HG02588 (cell line): ENCODE measurements around the gene OXNAD1.

Source experiments
- ATAC-seq: cut with Tn5 transposase; IDR thresholded peaks from one replicate; pipeline ENCODE4 v1.9.1; 2021; ENCODE audit warnings: mild to moderate bottlenecking, moderate library complexity; ENCODE audit not compliant: unreplicated experiment

OXNAD1 gene

DNA sequence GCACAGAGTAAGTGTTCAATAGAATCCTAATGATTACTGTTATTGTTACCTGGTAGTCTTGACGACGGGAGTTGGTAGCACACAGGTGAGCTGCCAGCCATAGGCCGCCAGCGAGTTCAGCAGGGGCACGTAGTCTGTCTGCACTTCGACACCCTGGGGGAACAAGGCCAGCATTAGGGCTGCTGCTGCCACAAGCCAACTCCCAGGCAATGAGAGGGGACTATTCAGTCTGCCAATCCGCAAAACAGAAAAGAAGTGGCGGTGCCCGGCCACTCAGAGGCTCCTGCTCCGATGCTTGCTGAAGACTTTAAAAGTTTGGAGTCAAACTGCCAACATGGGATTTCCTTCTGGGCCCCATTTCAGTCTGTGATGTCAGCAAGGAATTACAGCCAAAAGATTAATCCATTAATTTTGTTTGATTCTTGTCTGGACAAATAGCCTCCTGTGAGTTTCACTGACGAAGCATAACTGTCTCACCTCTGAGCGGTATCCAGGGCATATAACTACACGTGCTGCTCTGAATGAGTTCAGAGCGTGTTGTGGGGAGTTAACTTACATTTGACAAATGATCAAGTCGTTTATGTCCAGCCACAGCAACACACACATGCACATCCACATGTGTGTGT lies 61.8 kb downstream of the OXNAD1 start:
- no peak for ATAC-seq

GRCh38 chr3:16328124-16328523 lies 63.1 kb downstream of the OXNAD1 start:
- ATAC-seq, result no peak

GRCh38 chr3:16329036-16329825 lies 64.2 kb downstream of the OXNAD1 start:
- no peak for ATAC-seq

- no peak for ATAC-seq
These were observed 64.8 kb downstream of the OXNAD1 start for GRCh38 chr3:16329826-16330129.

- ATAC-seq, result no peak
These were observed 65.3 kb downstream of the OXNAD1 start for GRCh38 chr3:16330351-16330750.

DNA sequence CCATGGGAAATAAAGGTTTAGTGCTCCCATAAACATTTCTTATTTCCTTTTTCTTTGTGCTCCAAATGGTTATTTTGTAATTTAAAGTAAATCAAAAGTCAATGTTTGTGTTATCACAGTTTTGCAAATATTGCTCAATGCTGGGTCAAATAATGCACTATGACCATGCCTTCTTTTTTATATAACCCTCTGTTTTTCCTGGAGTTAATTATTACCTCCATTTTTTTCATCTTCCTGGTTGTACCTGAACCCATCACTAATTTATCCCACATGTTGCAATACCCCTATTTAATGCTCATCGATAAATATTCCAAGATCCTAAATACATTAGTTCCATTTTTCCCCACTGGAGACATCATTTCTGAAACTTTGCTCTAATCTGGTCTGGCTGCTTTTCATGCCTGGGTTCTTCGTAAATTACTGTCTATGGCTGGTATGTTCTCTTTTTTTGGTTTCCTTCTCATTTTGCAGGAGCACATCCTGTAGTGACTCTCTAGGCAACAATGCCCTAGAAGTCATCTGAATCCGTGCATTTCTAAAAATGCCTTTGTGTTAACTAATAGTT lies 66.4 kb downstream of the OXNAD1 start:
- ATAC-seq, result no peak

- no peak for ATAC-seq
These were observed 68.0 kb downstream of the OXNAD1 start for GRCh38 chr3:16332904-16333426.

DNA sequence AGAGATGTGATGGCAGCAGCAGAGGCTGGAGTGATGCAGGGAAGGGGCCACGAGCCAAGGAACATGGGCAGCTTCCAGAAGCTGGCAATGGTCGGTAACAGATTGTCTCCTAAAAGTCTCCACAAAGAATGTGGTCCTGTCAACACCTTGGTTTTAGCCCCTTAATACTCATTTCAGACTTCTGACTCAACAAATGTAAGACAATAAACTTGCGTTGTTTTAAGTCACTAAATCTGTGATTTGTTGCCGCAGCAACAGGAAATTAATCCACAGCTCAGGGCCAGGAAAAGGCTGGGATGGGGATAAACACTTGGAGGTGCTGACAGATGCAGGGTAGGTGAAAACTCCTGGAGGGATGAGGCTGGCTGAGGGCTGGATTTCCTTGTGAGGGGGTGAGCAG lies 69.9 kb downstream of the OXNAD1 start:
- no peak for ATAC-seq

- ATAC-seq, result no peak
These were observed 70.3 kb downstream of the OXNAD1 start for GRCh38 chr3:16335333-16335732.

DNA sequence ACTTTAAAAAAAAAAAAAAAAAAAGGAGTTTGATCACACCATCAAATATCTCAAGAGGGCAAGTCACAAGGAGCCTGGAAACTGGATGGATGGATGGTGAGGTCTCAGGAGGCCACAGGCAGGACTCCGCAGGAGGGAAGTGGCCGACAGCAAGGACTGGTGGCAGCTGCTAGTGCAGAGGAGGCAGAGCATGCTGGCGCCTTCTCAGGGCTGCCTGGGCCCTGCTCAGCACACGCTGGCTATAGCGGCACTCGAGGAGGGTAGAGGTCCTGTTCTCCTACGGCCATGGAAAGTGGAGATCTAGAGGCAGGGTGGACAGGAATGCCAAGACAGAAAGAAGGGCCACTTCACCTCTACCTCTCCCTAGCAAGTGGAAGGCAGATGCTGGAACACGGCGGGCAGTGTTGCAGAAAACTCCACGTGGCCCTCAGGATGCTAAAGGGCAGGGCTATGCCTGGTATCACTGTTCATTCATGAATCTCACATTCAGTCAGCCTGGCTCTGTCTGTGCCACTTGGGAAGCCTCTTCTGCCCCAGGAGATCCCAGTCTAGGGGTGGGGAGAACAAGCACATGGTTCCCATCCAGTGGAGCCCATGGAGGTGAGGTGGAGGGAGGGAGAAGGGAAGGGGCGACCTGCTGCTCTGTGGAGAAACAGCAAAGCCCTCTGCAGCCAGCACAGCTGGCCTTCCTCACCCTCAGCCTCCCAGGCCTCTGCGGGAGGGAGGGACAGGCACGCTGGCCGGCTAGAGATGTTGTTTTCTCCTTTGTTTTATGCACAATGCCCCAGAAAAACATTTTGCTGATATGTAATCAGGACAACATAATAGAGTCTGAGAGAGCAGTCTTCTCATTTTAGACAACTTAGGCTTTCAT lies 71.0 kb downstream of the OXNAD1 start:
- no peak for ATAC-seq

- ATAC-seq, result no peak
These were observed 71.8 kb downstream of the OXNAD1 start for GRCh38 chr3:16336825-16337224.

GRCh38 chr3:16337856-16338540 lies 73.0 kb downstream of the OXNAD1 start:
- no peak for ATAC-seq

DNA sequence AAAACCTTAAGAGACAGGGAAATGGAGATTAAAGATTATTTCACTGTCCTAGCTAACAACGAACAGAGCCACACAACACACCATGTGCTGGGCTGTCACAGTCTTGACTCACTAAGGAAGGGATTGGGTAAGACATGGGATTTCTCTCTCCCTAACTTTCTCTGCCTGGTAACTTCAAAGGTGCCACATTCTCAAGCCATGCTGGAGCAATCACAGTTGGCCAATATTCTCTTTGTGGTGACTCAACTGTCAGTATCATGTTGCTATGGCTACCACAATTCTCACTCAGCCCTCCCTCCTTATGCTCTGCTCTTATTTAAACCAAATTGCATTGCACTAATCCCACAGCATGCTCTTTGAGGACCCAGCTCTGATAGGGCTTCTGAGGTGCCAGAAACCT lies 74.0 kb downstream of the OXNAD1 start:
- ATAC-seq, result no peak

DNA sequence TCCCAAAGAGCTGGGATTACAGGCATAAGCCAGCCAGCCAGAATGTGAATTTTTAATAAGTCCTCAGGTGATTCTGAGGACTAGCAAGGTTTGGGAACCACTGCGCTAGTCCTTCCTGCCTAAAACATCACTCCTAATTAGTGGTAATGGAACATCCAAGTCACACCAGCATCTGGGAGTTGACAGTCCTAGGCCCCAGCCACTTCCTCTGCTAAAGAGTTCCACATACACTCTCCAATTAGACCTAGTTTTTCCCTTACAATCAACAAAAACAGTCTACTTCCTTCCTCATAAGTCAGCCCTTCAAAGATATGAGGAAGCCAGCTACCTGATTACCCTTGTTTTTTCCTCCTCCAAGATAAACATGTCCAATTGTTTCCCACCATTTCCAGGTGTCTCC lies 78.1 kb downstream of the OXNAD1 start:
- ATAC-seq, result no peak

DNA sequence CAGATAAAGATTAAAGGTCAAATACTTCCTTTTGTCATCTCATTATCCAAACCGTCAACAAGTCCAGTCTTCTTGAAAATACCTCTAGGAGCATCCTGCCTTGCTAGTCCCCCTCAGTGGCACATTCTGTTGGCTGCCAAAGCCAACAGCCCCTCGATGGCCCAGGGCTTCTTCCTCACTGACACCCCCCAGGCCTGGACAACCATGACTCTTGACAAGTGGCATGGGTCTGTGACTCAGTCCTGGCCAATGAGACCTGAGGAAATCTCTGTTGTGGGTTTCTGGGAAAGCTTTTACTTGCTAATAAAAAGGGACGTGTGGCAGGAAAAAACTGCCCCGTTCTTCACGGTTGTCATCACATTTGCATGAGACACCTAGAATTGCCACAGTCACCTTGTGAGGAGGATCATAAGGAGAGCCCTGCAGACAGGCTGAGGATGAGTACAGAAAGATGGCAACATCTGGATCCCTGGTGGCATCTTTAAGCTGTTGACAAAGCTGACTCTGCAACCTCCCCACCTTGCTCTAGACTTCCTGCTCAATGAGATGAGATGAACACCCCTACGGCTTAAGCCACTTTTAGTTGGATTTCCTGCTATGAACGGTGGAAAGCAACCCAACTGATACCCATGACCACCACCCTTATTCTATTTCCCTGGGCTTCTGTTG lies 81.5 kb downstream of the OXNAD1 start:
- no peak for ATAC-seq

GRCh38 chr3:16347548-16347947 lies 82.5 kb downstream of the OXNAD1 start:
- ATAC-seq, result no peak

GRCh38 chr3:16349986-16350596 lies 85.1 kb downstream of the OXNAD1 start:
- no peak for ATAC-seq

- no peak for ATAC-seq
These were observed 85.7 kb downstream of the OXNAD1 start for GRCh38 chr3:16350597-16351318.

GRCh38 chr3:16352428-16352827 lies 87.4 kb downstream of the OXNAD1 start:
- ATAC-seq, result no peak
